ENCODE data around the gene ERICH3.

GRCh38 chr1:74681851-74682250 is 8.3 kb upstream of the ERICH3 start:
- no peak for TF ChIP-seq CTCF (IDR thresholded peaks at IDR 0.05)
- no peak for TF ChIP-seq POLR2A (IDR thresholded peaks at IDR 0.05)
